Activated T-helper 17 cell treated with anti-CD3 and anti-CD28 coated beads, Interleukin-2, amount 50 U/mL, for 72 hours (primary cell): ENCODE data around the gene DEFB132. TPM values are rescaled to one million over a fixed set of nuclear protein-coding genes. Genes with fewer than 3 reads are reported as not detected.
"Not testable (repeated sequence)": the region's sequence is repeated elsewhere in the genome, so short reads cannot be mapped to it uniquely, and the experiment has no call there.

Experiments used
- ATAC-seq: fragments of 150-1000 bp; cut with Tn5 transposase; replicated peaks from 2 replicates; pipeline ENCODE4 v1.10.0; 2021; ENCODE audit warnings: mild to moderate bottlenecking, moderate library complexity
- H3K27ac Mint-ChIP-seq: one replicate; pipeline ENCODE4 v1.8.0; 2022; ENCODE audit warnings: mixed read lengths
- H3K27me3 Mint-ChIP-seq: one replicate; pipeline ENCODE4 v1.8.0; 2022; ENCODE audit warnings: mixed read lengths
- H3K36me3 Mint-ChIP-seq: one replicate; pipeline ENCODE4 v1.8.0; 2022; ENCODE audit warnings: low read depth, mild to moderate bottlenecking, mixed read lengths
- H3K4me1 Mint-ChIP-seq: one replicate; pipeline ENCODE4 v1.8.0; 2022; ENCODE audit warnings: mixed read lengths
- H3K4me3 Mint-ChIP-seq: one replicate; pipeline ENCODE4 v1.8.0; 2022; ENCODE audit warnings: mild to moderate bottlenecking, mixed read lengths
- H3K9me3 Mint-ChIP-seq: one replicate; pipeline ENCODE4 v1.8.0; 2022; ENCODE audit warnings: mixed read lengths
- total RNA-seq, 2 donors: library from RNA; stranded (reverse); gene quantifications; one replicate each; pipeline ENCODE4 v1.2.3, GENCODE V29; 2022

The DEFB132 gene, protein sequence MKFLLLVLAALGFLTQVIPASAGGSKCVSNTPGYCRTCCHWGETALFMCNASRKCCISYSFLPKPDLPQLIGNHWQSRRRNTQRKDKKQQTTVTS
- not detected for total RNA-seq

DNA sequence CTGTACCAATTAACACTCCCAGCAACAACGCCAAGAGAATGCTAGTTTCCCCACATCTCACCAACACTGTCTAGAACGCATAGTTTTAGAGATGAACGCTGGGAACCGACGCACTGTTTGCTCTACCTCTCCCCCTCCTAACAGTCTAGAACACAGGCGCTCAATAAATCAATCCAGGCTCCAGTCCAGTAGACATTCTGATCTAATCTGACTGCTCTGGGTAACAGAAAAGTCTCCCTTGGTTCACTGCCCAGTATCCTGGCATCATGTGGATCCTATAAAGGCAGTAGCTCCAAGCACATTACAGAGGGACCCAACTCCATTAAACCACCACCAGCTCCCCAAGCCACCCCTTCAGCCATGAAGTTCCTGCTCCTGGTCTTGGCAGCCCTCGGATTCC, at the start of gene DEFB132:
DEFB132 (plus strand) TSS at position 306 of the 400 bp plus-strand sequence; CDS start at position 361, 55 bp downstream.
- Mint-ChIP-seq H3K4me1 (peaks cover 16% of the 10 kb centered on the region), H3K27ac (peak within 1 kb of the TSS; percentile 28), H3K4me3 (peak within 1 kb of the TSS; percentile 26), H3K27me3 (no peaks in the 10 kb centered on the region), H3K36me3 (no peaks in the 10 kb centered on the region), H3K9me3 (no peaks in the 10 kb centered on the region)
- no peak for ATAC-seq

DNA sequence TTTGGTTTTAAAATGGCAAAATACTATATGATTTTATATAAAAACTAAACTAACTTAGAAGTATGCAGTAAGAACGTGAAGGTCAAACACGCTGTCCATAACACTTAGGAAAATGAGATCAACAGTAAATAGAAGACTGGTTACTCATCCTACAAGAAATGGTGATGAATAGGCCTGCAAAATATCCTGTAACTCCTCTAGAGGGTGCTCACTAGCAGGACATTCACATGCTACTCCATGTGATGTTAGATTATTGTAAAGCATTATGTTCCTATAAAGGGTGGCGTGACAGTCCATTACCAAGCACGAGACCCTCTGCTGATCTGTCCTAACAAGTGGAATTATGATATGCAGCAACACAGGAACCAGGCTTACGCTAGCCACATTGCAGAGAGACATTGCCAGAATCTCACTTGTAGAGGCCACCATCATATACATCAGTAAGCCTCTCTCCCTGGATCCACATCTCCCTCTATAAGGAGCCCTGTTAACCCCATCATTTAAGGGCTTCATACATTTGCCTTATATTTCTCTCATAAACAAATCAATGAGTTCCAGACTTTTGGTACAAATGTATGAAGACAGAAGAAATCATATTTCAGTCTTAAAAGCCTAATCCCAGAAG, 48.5 kb upstream of the DEFB132 start:
- H3K27ac Mint-ChIP-seq = no peak overlapping the region
- H3K4me1 Mint-ChIP-seq = no peaks in the 10 kb centered on the region
- no peaks in the 10 kb centered on the region for H3K27me3 Mint-ChIP-seq
- H3K4me3 Mint-ChIP-seq = no peak overlapping the region
- H3K36me3 Mint-ChIP-seq = no peaks in the 10 kb centered on the region
- ATAC-seq = peak; percentile 87
- no peaks in the 10 kb centered on the region for H3K9me3 Mint-ChIP-seq

DNA sequence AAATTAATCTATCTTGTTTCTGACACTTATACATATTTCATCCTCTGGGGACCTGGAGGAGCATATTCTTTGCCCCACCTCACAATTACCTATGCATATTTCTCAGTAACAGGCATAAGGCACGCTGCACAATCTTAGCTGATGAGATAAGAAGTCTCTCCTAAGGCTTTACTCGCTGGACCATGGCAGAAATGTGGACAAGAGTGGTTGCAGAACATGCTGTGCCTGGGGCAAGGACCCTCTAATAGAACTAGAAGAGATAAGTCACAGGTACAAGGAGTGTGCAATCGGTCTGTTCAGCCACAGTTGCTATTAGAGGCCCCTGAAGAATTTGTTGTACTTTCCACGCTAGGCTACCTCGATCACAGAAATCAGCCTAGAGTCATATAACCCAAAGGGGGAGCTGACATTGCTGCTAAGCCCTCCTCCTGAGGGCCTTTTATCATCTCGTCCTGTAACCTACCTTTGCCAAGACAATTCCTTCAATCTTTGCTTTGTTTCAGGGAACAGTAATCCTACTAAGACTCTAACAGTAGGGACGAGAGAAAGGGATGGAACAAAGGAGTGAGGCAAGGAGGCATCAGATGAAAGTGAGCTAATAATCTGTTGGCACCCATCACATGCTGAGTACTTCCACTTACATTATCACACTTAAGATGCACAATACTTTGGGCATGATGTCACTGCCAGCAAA, 46.6 kb upstream of the DEFB132 start:
- no peaks in the 10 kb centered on the region for H3K36me3 Mint-ChIP-seq
- no peak overlapping the region for H3K4me3 Mint-ChIP-seq
- H3K9me3 Mint-ChIP-seq = no peaks in the 10 kb centered on the region
- H3K27me3 Mint-ChIP-seq = peaks cover 4% of the 10 kb centered on the region
- no peak for ATAC-seq
- H3K27ac Mint-ChIP-seq = no peak overlapping the region
- H3K4me1 Mint-ChIP-seq = no peaks in the 10 kb centered on the region

DNA sequence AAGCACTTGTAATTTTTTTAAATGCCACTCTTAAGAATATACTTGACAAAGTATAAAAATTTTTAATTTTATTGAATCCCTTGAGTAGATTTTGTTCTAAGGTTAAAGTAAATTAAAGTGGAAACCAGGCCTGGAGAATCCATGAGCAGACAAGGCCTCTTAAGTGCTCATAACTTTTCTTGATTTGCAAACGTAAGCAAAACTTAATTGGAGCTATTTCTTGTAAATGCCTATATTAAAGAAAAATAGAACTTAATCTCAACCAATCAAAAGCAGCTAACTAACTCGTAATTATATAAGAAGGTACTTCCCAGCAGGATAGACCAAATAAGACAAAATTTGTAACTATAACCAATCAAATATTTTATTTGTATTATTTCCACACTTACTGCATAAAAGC, 43.1 kb upstream of the DEFB132 start:
- H3K4me1 Mint-ChIP-seq = no peaks in the 10 kb centered on the region

DNA sequence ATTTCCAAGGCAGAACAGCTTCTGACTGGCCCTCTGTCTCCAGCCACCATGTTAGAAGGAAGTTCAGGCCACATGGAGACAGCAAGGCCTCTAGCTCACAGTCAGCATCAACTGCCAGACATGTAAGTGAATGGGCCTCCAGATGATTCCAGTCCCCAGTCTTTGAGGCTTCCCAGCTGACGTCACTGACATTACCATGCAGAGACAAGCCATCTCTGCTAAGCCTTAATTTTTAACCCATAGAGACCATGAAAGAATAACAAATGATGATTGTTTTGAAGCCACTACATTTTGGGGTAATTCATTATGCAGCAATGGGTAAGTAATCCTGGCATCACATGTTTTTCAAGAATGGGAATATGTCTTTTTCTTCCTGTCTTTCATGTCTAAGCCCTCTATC, 41.7 kb upstream of the DEFB132 start:
- Mint-ChIP-seq H3K27me3 (peaks cover 29% of the 10 kb centered on the region), H3K9me3 (no peaks in the 10 kb centered on the region), H3K36me3 (no peaks in the 10 kb centered on the region), H3K4me1 (no peaks in the 10 kb centered on the region), H3K4me3 (no peak overlapping the region), H3K27ac (no peak overlapping the region)
- ATAC-seq = no peak

More for the DNA sequence above, 43.1 kb upstream of the DEFB132 start:
- no peak for ATAC-seq
- Mint-ChIP-seq H3K4me3 (no peak overlapping the region), H3K9me3 (no peaks in the 10 kb centered on the region), H3K27ac (no peak overlapping the region), H3K27me3 (peaks cover 15% of the 10 kb centered on the region), H3K36me3 (no peaks in the 10 kb centered on the region)

DNA sequence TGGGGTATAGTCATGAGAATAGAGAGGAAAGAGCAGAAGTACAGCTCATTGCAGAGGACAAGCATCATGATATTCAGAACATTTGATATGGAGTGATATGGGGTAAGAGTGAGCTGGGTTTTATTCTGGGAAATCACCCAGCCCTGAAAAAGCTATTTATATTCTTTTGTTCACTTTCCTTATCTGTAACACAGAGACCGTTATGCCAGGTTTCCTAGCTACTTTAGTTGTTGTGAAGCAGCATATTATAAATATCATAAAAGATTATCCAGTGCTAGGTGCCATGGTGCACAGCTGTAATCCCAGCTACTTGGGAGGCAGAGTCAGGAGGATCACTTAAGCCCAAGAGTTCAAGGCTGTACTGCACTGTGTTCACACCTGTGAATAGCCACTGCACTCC, 40.3 kb upstream of the DEFB132 start:
- ATAC-seq = no peak
- H3K36me3 Mint-ChIP-seq = no peaks in the 10 kb centered on the region
- no peaks in the 10 kb centered on the region for H3K4me1 Mint-ChIP-seq
- no peaks in the 10 kb centered on the region for H3K9me3 Mint-ChIP-seq
- H3K27ac Mint-ChIP-seq = no peak overlapping the region
- H3K4me3 Mint-ChIP-seq = no peak overlapping the region
- H3K27me3 Mint-ChIP-seq = peaks cover 32% of the 10 kb centered on the region

DNA sequence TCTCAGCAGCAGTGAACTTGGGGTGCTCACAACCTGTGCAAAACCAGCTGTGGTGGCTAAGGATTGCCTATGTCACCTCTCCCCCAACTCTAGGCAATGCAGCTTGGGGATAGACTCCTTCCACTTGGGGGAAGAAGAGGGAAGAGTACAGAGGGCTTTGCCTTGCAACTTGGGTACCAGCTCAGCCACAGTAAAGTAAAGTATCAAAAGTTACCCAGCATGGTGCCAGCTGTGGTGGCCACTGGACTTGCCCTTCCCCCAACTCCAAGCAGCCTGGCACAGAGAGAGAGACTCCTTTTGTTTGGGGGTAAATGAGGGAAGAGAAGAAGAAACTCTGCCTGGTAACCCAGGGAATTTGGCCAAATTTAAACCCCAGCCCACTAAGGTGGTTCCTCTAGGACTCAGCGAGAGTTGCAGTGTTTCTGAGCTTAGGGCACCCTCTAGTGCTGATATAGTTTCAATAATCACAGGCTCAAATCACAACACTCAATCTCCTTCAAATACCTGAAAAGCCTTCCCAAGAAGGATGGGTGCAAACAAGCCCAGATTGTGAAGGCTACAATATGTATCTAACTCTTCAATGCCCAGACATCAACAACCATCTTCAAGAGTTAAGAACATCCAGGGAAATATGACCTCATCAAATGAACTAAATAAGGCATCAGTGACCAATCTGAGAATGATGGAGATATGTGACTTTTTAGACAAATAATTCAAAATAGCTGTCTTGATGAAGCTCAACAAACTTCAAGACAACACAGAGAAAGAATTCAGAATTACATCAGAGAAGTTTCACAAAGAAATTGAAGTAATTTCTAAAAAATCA, 38.0 kb upstream of the DEFB132 start:
- ATAC-seq = no peak
- Mint-ChIP-seq H3K27me3 (peaks cover 39% of the 10 kb centered on the region), H3K36me3 (no peaks in the 10 kb centered on the region), H3K27ac (no peak overlapping the region), H3K9me3 (no peaks in the 10 kb centered on the region), H3K4me3 (no peak overlapping the region), H3K4me1 (no peaks in the 10 kb centered on the region)

DNA sequence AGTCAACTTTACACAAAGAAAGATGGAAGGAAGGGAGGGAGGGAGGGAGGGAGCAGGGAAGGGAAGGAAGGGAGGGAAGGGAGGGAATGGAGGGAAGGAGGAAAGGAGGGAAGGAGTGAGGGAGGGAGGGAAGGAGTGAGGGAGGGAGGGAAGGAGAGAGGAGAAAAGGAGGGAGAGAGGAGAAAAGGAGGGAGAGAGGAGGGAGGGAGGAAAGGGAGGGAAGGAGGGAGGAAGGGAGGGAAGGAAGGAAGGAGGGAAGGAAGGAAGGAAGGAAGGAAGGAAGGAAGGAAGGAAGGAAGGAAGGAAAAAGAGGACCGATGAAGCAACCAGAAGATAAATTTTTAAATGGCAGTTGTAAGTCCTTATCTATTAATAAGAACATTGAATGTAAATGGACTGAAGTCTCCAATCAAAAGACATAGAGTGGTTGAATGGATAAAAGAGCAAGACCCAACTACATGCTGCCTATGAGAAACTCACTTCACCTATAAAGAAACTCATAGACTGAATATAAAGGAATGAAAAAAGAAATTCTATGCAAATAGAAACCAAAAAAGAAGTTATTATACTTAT, 36.2 kb upstream of the DEFB132 start:
- no peak for ATAC-seq
- Mint-ChIP-seq H3K27ac (no peak overlapping the region), H3K4me1 (no peaks in the 10 kb centered on the region), H3K9me3 (no peaks in the 10 kb centered on the region), H3K27me3 (peaks cover 35% of the 10 kb centered on the region), H3K4me3 (no peak overlapping the region), H3K36me3 (no peaks in the 10 kb centered on the region)

DNA sequence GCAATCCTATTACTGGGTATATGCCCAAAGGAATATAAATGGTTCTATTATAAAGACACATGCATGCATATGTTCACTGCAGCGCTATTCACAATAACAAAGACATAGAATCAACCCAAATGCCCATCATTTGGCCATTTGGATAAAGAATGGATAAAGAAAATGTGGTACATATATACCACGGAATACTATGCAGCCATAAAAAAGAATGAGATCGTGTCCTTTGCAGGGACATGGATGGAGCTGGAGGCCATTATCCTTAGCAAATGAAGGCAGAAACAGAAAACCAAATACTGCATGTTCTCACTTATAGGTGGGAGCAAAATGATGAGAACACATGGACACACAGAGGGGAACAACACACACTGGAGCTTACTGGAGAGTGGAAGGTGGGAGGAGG, 31.6 kb upstream of the DEFB132 start:
- not testable (repeated sequence) for H3K9me3 Mint-ChIP-seq, H3K27ac Mint-ChIP-seq

DNA sequence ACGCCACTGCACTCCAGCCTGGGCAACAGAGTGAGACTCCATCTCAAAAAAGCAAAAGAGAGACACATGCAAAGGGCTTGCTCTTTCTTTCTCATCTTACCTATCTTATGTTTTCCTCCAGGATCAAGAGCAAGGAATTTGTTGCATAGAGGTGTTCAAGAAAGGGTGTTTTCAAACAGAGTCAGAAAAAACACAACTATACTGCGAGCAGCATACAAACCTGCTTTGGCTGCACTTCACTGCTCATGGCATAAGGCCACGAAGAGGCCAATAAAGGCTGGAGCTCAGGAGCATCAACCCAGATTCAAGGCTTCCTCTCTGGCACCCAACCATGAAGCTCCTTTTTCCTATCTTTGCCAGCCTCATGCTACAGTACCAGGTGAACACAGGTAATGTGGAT, 30.6 kb upstream of the DEFB132 start, which contains the start of gene DEFB129:
DEFB129 (plus strand) TSS at position 301 of the 400 bp plus-strand sequence; CDS start at position 332, 31 bp downstream.
- H3K4me1 Mint-ChIP-seq = no peaks in the 10 kb centered on the region
- H3K4me3 Mint-ChIP-seq = no peak within 1 kb of the TSS
- peaks cover 8% of the 10 kb centered on the region for H3K27me3 Mint-ChIP-seq
- no peak within 1 kb of the TSS for H3K27ac Mint-ChIP-seq
- no peak for ATAC-seq
- H3K9me3 Mint-ChIP-seq = no peaks in the 10 kb centered on the region
- H3K36me3 Mint-ChIP-seq = no peaks in the 10 kb centered on the region

More for the DNA sequence above, 31.6 kb upstream of the DEFB132 start:
- not testable (repeated sequence) for H3K36me3 Mint-ChIP-seq, ATAC-seq, H3K27me3 Mint-ChIP-seq, H3K4me3 Mint-ChIP-seq, H3K4me1 Mint-ChIP-seq

DNA sequence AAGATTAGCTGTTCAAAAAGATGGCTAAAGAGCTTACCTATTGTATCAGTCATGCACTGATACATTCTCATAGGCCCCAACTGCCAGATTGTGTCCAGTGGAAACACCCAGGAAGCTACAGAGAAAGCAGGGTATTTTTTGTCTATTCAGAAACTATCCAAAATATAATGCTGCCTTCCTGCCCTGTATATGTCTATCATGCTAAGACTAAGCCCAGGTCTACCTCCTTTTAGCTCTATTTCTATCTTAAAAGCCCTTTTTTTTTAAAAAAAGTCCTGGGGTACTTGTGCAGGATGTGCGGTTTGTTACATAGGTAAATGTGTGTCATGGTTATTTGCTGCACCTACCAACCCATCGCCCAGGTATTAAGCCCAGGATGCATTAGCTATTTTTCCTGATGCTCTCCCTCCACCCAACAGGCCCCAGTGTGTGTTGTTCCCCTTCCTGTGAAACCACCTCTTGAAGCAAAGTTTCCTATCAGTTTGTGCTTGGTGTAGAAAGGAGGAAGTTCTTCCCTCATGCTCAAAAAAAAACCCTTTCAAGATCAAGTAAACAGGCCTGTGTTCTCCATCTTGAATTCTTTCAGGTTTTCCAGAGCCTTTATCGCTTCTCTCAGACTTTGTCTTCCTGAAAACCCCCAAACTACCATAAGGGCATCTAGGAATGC, 30.0 kb upstream of the DEFB132 start:
- no peak for ATAC-seq
- Mint-ChIP-seq H3K27ac (no peak overlapping the region), H3K4me3 (no peak overlapping the region)

DNA sequence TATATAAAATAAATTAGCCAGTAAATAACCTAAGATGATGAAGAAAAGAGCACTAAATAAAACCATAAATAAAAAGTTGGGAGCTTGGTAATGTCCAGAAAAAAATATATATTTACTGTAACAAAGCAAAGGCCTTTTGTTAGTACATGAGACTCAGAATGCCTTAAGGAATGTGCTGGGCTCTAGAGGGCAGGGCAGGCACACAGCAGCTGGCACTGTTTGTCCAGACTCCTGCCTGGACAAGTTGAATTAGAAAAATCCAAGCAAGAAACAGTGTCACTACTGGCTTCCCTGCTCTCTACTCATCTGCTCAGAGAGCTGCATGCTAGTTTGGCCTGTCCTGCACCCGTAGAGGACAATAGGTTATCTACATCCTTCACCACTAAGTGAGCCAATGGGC, 21.6 kb upstream of the DEFB132 start:
- no peak overlapping the region for H3K27ac Mint-ChIP-seq
- no peaks in the 10 kb centered on the region for H3K9me3 Mint-ChIP-seq
- no peaks in the 10 kb centered on the region for H3K27me3 Mint-ChIP-seq
- H3K36me3 Mint-ChIP-seq = no peaks in the 10 kb centered on the region
- H3K4me3 Mint-ChIP-seq = no peak overlapping the region
- H3K4me1 Mint-ChIP-seq = peaks cover 11% of the 10 kb centered on the region
- ATAC-seq = no peak

More for the DNA sequence above, 30.0 kb upstream of the DEFB132 start:
- Mint-ChIP-seq H3K4me1 (no peaks in the 10 kb centered on the region), H3K27me3 (peaks cover 7% of the 10 kb centered on the region), H3K9me3 (no peaks in the 10 kb centered on the region), H3K36me3 (no peaks in the 10 kb centered on the region)

DNA sequence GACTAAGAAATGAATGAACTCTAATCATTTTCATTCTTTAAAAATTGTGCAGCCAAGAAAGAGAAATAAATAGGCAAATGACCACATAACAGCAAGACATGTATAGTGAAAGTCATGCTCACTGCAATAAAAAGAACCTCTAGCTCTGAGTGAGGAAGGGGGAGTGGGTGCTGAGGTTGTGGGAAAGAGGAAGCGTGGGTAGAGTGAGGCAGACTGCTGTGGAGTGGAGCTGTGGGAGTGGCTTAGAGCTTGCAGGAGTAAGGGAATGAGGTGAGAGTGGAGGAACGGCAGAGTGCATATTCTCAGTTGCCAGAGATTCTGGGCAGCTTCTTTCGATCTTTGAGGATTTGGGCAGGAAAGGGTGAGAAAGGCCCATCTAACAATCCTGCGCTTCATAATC, 20.0 kb upstream of the DEFB132 start:
- ATAC-seq = peak; percentile 89
- peaks cover 5% of the 10 kb centered on the region for H3K27me3 Mint-ChIP-seq

DNA sequence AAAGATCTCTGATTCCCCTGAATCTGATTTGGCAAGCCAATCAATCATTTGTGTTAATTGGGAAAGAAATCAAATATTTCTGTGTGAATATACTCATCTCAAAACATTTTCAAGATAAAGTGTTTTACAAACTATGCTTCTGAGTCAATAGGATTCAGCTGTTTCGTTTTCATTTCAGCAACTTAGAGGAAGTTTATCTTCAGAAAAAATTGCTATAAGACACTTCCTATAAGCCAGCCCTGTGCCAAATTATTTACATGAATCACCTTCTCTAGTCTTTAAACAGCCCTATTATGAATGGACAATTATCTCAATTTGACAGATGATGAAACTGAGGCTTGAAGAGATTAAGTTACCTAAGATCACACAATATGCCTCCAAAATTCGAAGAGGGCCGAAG, 19.6 kb upstream of the DEFB132 start:
- peak overlapping the region; percentile 44 for H3K27ac Mint-ChIP-seq

More for the DNA sequence above, 20.0 kb upstream of the DEFB132 start:
- Mint-ChIP-seq H3K27ac (peak overlapping the region; percentile 44), H3K4me1 (peaks cover 11% of the 10 kb centered on the region), H3K36me3 (no peaks in the 10 kb centered on the region), H3K9me3 (no peaks in the 10 kb centered on the region), H3K4me3 (peak overlapping the region; percentile 64)

More for the DNA sequence above, 19.6 kb upstream of the DEFB132 start:
- Mint-ChIP-seq H3K9me3 (no peaks in the 10 kb centered on the region), H3K4me3 (peak overlapping the region; percentile 64), H3K36me3 (no peaks in the 10 kb centered on the region), H3K4me1 (peaks cover 11% of the 10 kb centered on the region), H3K27me3 (peaks cover 9% of the 10 kb centered on the region)
- ATAC-seq = peak; percentile 84
